Tibial nerve (tissue), 4 donors: ENCODE measurements around the gene SEMA3F. TPM values are rescaled to one million over a fixed set of nuclear protein-coding genes. Genes with fewer than 3 reads are reported as not detected.

Experiments
- DNase-seq, 2 donors: peaks; one replicate each; pipeline ENCODE4 v3.0.0-alpha.2; 2019; ENCODE audit warnings: low spot score in 2 of 2
- H3K27ac ChIP-seq, 4 donors: fragments of 200-600 bp; sonication (generic) in 3 of 4; one replicate each; pipeline ENCODE4 v1.5.1; 2017 to 2019; ENCODE audit warnings: mild to moderate bottlenecking in 1 of 4
- H3K27me3 ChIP-seq, 2 donors: fragments of 200-600 bp; sonication (generic) in 1 of 2; one replicate each; pipeline versions ENCODE4 v1.5.1 to v1.6.0; 2017 to 2019
- H3K36me3 ChIP-seq, 3 donors: fragments of 200-600 bp; sonication (generic); one replicate each; pipeline ENCODE4 v1.5.1; 2018 to 2019
- H3K4me1 ChIP-seq, 4 donors: fragments of 200-600 bp; sonication (generic) in 3 of 4; one replicate each; pipeline ENCODE4 v1.5.1; 2017 to 2019
- H3K4me3 ChIP-seq, 4 donors: fragments of 200-600 bp; sonication (generic) in 3 of 4; one replicate each; pipeline ENCODE4 v1.5.1; 2017 to 2019; ENCODE audit warnings: mild to moderate bottlenecking in 1 of 4, moderate library complexity in 1 of 4
- H3K9me3 ChIP-seq, 4 donors: fragments of 200-600 bp; sonication (generic) in 3 of 4; one replicate each; pipeline ENCODE4 v1.5.1; 2017 to 2019
- CTCF ChIP-seq, 5 experiments: fragments of 200-600 bp in 3 of 5; fragments of 450-650 bp in 2 of 5; sonication (generic) in 3 of 5; IDR thresholded peaks; one replicate each; pipeline ENCODE4 v1.5.1; 2016 to 2019; ENCODE audit warnings: antibody characterized with exemption in 5 of 5, mild to moderate bottlenecking in 3 of 5, moderate library complexity in 2 of 5
- EP300 ChIP-seq, 2 donors: sonication (generic); formaldehyde crosslinking; IDR thresholded peaks; one replicate each; pipeline ENCODE4 v1.6.1; 2017; ENCODE audit warnings: antibody characterized with exemption in 2 of 2, mild to moderate bottlenecking in 1 of 2
- POLR2A ChIP-seq, 2 donors: fragments of 450-650 bp; IDR thresholded peaks; one replicate each; pipeline ENCODE4 v1.6.1; 2017; ENCODE audit warnings: antibody characterized with exemption in 2 of 2, mild to moderate bottlenecking in 2 of 2, moderate library complexity in 2 of 2
- WGBS, 2 donors: methylation state at CpG; one replicate each; pipeline ENCODE4 v1.1.5; 2018; 5-methylcytosine and 5-hydroxymethylcytosine counted together
- total RNA-seq, 4 donors: library from RNA; depleted of rRNA; stranded (reverse); fragments of >200 nt; gene quantifications; one replicate each; pipeline ENCODE4 v1.1.0, GENCODE V29; 2016

The SEMA3F gene
- total RNA-seq, 4 donors from 2014 or later = 14.4 to 58.5 (median 17.4) TPM

GRCh38 chr3:50186096-50186495 lies 31.0 kb downstream of the SEMA3F start:
- Histone ChIP-seq H3K4me3 (no peak overlapping the region), H3K27ac (no peak overlapping the region), H3K4me1 (no peaks in the 10 kb centered on the region), H3K9me3 (no peaks in the 10 kb centered on the region), H3K36me3 (no peaks in the 10 kb centered on the region), H3K27me3 (no peaks in the 10 kb centered on the region)
- no peak for DNase-seq
- 94 to 98% methylated on average over 10 of the region's 10 CpGs for WGBS, 2 donors
- TF ChIP-seq POLR2A (IDR thresholded peaks at IDR 0.05) = no peak
- TF ChIP-seq CTCF (IDR thresholded peaks at IDR 0.05) = no peak
- no peak for TF ChIP-seq EP300 (IDR thresholded peaks at IDR 0.05)

GRCh38 chr3:50187750-50188149 lies 32.6 kb downstream of the SEMA3F start:
- H3K36me3 ChIP-seq = no peaks in the 10 kb centered on the region
- H3K4me3 ChIP-seq = no peak overlapping the region
- no peak for DNase-seq
- WGBS, 2 donors = 91 to 94% methylated on average over 6 to 17 of the region's 19 CpGs
- peaks cover 0 to 2% (median 0%) of the 10 kb centered on the region in 4 donors for H3K4me1 ChIP-seq
- H3K27me3 ChIP-seq = peaks cover 0 to 9% of the 10 kb centered on the region in 2 donors
- no peak overlapping the region for H3K27ac ChIP-seq
- TF ChIP-seq CTCF (IDR thresholded peaks at IDR 0.05) = no peak
- no peak for TF ChIP-seq POLR2A (IDR thresholded peaks at IDR 0.05)
- no peaks in the 10 kb centered on the region for H3K9me3 ChIP-seq

- peak; percentile 47 to 61 for DNase-seq
These were observed 34.1 kb downstream of the SEMA3F start for GRCh38 chr3:50189274-50189673.

GRCh38 chr3:50189989-50190388 lies 34.9 kb downstream of the SEMA3F start:
- H3K27me3 ChIP-seq = peaks cover 0 to 31% of the 10 kb centered on the region in 2 donors
- DNase-seq = no peak
- no peaks in the 10 kb centered on the region for H3K36me3 ChIP-seq
- no peak overlapping the region for H3K27ac ChIP-seq
- H3K9me3 ChIP-seq = no peaks in the 10 kb centered on the region
- peaks cover 0 to 24% (median 12%) of the 10 kb centered on the region in 4 donors for H3K4me1 ChIP-seq
- H3K4me3 ChIP-seq = no peak overlapping the region
- 87 to 90% methylated on average over 7 of the region's 7 CpGs for WGBS, 2 donors
- TF ChIP-seq EP300 (IDR thresholded peaks at IDR 0.05) (no peak), CTCF (IDR thresholded peaks at IDR 0.05) (no peak), POLR2A (IDR thresholded peaks at IDR 0.05) (no peak)

More at GRCh38 chr3:50189274-50189673, 34.1 kb downstream of the SEMA3F start:
- H3K9me3 ChIP-seq = no peaks in the 10 kb centered on the region
- 0% methylated on average over 4 of the region's 5 CpGs for WGBS, 2 donors
- peaks cover 0 to 24% of the 10 kb centered on the region in 2 donors for H3K27me3 ChIP-seq
- no peak overlapping the region for H3K27ac ChIP-seq
- peak in 1 of 2 donors; percentile 26 for TF ChIP-seq EP300 (IDR thresholded peaks at IDR 0.05)
- no peak for TF ChIP-seq POLR2A (IDR thresholded peaks at IDR 0.05)
- peak; percentile 50 to 89 (median 77) for TF ChIP-seq CTCF (IDR thresholded peaks at IDR 0.05)
- no peak overlapping the region for H3K4me3 ChIP-seq
- H3K36me3 ChIP-seq = no peaks in the 10 kb centered on the region
- peaks cover 0 to 17% (median 8%) of the 10 kb centered on the region in 4 donors for H3K4me1 ChIP-seq

- H3K4me3 ChIP-seq = no peak within 1 kb of the TSS
- no peak within 1 kb of the TSS for H3K27ac ChIP-seq
- no peaks in the 10 kb centered on the region for H3K9me3 ChIP-seq
- 67 to 72% methylated on average over 5 to 8 of the region's 8 CpGs for WGBS, 2 donors
- H3K36me3 ChIP-seq = no peaks in the 10 kb centered on the region
- TF ChIP-seq POLR2A (IDR thresholded peaks at IDR 0.05) (no peak), CTCF (IDR thresholded peaks at IDR 0.05) (no peak), EP300 (IDR thresholded peaks at IDR 0.05) (no peak)
- H3K27me3 ChIP-seq = peaks cover 0 to 37% of the 10 kb centered on the region in 2 donors
- peaks cover 0 to 25% (median 12%) of the 10 kb centered on the region in 4 donors for H3K4me1 ChIP-seq
- DNase-seq = no peak
These were observed 36.0 kb downstream of the SEMA3F start, which contains the start of gene GNAT1 for GRCh38 chr3:50190936-50191660. GNAT1 (plus strand) TSS chr3:50191610; CDS start chr3:50191726, 116 bp downstream.
